Thymus (tissue), 11 donors: Measurements from ENCODE around the gene SH3RF2. TPM values are rescaled to one million over a fixed set of nuclear protein-coding genes. Genes with fewer than 3 reads are reported as not detected.

Source experiments
- DNase-seq, 9 donors: peaks; one replicate each; pipeline ENCODE4 v3.0.0-alpha.2; 2013; ENCODE audit warnings: low spot score in 9 of 9, low read depth in 6 of 9, missing footprints in 1 of 9
- H3K27ac ChIP-seq, 2 donors: one replicate each; pipeline ENCODE4 v1.5.1; 2013; ENCODE audit warnings: control low read depth in 1 of 2, low read depth in 1 of 2, low read length in 1 of 2, mild to moderate bottlenecking in 1 of 2, moderate library complexity in 1 of 2
- H3K27me3 ChIP-seq, 2 donors: one replicate each; pipeline ENCODE4 v1.5.1; 2013; ENCODE audit warnings: low read length in 1 of 2; ENCODE audit not compliant: control insufficient read depth in 2 of 2, insufficient read depth in 1 of 2
- H3K36me3 ChIP-seq, 2 donors: one replicate each; pipeline ENCODE4 v1.5.1; 2013; ENCODE audit warnings: low read length in 1 of 2, mild to moderate bottlenecking in 1 of 2, moderate library complexity in 1 of 2; ENCODE audit not compliant: control insufficient read depth in 2 of 2, insufficient read depth in 2 of 2
- H3K4me1 ChIP-seq, 2 donors: one replicate each; pipeline ENCODE4 v1.5.1; 2013; ENCODE audit warnings: low read length in 2 of 2; ENCODE audit not compliant: control insufficient read depth in 2 of 2, insufficient read depth in 2 of 2
- H3K4me3 ChIP-seq, 2 donors: one replicate each; pipeline ENCODE4 v1.5.1; 2013; ENCODE audit warnings: low read length in 2 of 2, control low read depth in 1 of 2, mild to moderate bottlenecking in 1 of 2
- H3K9me3 ChIP-seq, 2 donors: one replicate each; pipeline ENCODE4 v1.5.1; 2013; ENCODE audit warnings: low read length in 1 of 2, mild to moderate bottlenecking in 1 of 2; ENCODE audit not compliant: control insufficient read depth in 2 of 2, insufficient read depth in 1 of 2
- WGBS: extraction: QIAGEN DNeasy Blood & Tissue Kit; methylation state at CpG from one replicate; pipeline ENCODE4 v1.1.7; 2013; 5-methylcytosine and 5-hydroxymethylcytosine counted together
- polyA plus RNA-seq: library from polyadenylated mRNA; stranded (reverse); fragments of 200-250 nt; gene quantifications from one replicate; pipeline ENCODE4 v1.2.3, GENCODE V29; 2013
- total RNA-seq: library from RNA; stranded (reverse); fragments of 120-200 nt; gene quantifications from one replicate; pipeline ENCODE4 v1.2.4, GENCODE V29; 2013
- donor health status: healthy.

Gene SH3RF2
- total and polyA plus RNA-seq, 2 donors = 0.76 to 2.4 TPM

- no peaks in the 10 kb centered on the region for H3K36me3 ChIP-seq
- H3K9me3 ChIP-seq = no peaks in the 10 kb centered on the region
- WGBS = 93% methylated on average over 2 of the region's 2 CpGs
- H3K27me3 ChIP-seq = peaks cover 0 to 3% of the 10 kb centered on the region in 2 donors
- H3K4me3 ChIP-seq = no peak overlapping the region
- H3K4me1 ChIP-seq = peaks cover 0 to 3% of the 10 kb centered on the region in 2 donors
- DNase-seq = no peak
- no peak overlapping the region for H3K27ac ChIP-seq
Observed at GRCh38 chr5:145931718-145932117, 4.7 kb upstream of the SH3RF2 start.

DNA sequence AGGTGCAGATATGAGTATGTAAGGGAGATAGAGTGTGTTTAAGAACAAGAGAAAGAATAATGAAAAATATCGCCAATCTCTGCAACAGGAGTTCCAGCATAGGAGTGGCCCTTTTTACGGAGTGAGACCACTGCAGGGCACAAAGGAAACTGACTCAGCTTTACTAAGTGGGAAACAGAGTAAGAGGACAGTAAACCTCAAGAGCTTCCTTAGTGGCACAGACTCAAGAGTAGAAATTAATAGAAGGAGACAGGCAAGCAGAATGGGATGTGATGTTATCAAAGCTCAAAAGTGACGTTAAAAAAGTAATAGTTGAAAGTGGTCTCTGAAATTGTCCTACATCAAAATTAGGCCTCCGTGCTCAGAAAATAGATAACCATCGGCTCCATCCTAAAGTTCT lies 2.1 kb upstream of the SH3RF2 start:
- 77% methylated on average over 5 of the region's 5 CpGs for WGBS
- Histone ChIP-seq H3K36me3 (no peaks in the 10 kb centered on the region), H3K27me3 (peaks cover 0 to 3% of the 10 kb centered on the region in 2 donors), H3K27ac (no peak overlapping the region), H3K9me3 (no peaks in the 10 kb centered on the region), H3K4me3 (no peak overlapping the region), H3K4me1 (peaks cover 0 to 9% of the 10 kb centered on the region in 2 donors)
- DNase-seq = no peak

DNA sequence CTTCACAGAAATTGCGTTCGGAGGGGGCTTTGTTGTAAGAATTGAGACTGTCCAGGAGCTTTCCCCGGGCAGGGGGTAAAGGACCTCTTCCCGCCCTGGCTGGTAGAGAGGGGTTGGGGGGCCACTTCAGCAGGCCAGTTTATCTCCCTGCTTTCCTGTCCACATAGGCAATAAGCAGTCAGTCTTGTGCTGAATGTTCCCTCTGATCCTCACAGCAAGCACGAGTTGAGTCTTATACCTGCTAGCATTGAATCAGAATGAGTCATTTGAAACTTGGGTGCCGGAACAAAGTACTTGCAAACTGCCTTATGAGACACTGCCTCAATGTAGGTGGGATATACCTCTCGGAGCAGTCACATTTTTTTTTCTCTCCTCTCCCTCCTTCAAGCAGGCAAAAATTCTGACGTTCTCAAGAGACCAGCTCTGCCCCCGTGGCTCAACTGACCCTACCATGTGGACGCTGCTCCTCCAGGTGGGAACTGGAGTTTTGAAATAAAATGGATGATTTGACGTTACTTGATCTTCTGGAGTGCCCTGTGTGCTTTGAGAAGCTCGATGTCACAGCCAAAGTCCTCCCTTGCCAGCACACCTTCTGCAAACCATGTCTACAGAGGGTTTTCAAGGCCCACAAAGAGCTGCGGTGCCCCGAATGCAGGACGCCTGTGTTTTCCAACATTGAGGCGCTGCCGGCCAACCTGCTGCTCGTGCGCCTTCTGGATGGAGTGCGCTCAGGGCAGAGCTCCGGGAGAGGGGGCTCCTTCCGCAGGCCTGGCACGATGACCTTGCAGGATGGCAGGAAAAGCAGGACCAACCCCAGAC lies 1.3 kb downstream of the SH3RF2 start:
- Histone ChIP-seq H3K9me3 (no peaks in the 10 kb centered on the region), H3K36me3 (no peaks in the 10 kb centered on the region), H3K27me3 (peaks cover 0 to 3% of the 10 kb centered on the region in 2 donors), H3K27ac (no peak overlapping the region), H3K4me3 (no peak overlapping the region), H3K4me1 (peaks cover 0 to 9% of the 10 kb centered on the region in 2 donors)
- 94% methylated on average over 23 of the region's 23 CpGs for WGBS
- DNase-seq = peak in 1 of 9 donors; percentile 15

DNA sequence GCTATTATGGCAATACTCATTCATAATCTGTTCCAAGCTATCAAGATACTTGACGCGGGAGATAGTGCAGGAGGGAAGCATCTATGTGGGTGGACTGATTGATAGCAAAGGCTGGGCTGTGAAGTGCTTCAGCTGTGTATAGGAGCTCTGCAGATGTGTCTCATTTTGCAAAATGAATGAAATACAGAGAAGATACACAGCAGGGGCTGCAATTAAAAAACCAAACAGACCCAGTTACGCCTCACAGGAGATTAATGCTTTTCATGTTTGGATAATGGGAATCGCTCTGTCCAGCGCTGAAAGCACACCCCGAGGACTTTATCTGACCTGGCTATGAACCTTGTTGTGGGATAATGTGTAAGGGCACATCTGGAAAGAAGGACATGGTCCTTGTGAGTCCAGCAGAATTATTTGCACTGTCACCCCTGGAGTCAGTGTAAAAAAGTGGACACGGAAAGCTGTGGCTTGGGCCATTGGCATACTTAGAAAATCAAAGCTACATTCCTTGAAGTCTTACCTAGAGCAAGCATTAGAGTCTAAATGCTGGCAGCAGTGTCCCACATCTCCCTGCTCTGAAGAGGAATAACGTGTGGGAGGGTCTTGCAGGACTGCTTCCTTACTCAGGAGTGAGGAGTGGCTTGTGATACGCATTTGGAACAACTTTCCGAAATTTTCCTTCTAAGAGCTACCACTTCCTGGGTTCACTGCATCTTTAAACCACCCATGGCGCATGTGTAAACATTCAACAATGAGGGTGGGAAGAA lies 2.6 kb downstream of the SH3RF2 start:
- no peak overlapping the region for H3K27ac ChIP-seq
- H3K27me3 ChIP-seq = peaks cover 0 to 3% of the 10 kb centered on the region in 2 donors
- H3K9me3 ChIP-seq = no peaks in the 10 kb centered on the region
- no peak overlapping the region for H3K4me3 ChIP-seq
- no peak for DNase-seq
- H3K4me1 ChIP-seq = peaks cover 0 to 9% of the 10 kb centered on the region in 2 donors
- H3K36me3 ChIP-seq = no peaks in the 10 kb centered on the region
- WGBS = 87% methylated on average over 11 of the region's 11 CpGs

DNA sequence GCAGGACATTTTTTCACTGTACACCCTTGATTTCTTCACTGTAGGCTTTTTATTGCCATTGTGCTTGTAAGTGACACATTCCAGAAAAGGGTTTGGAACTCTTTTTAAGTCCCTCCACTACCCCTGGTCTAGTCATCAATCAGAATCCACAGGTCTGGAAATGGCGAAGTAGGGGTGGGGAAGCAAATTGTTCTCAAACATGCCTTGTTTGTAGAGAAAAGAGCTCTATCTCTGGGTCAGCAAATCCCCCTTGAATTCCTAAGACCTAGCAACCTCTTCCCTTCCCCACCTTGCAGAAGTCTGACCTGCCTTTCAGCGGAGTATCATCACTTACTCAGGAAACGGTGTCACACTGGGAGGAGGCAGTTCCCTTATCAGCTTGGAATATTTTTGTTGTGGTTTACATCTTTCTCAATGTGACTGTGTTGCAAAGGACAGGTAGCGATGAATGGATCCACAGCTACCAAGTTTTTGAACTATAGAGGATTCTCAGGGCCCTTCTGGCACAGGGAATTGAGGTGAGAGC lies 3.2 kb downstream of the SH3RF2 start:
- WGBS = 85% methylated on average over 4 of the region's 4 CpGs
- Histone ChIP-seq H3K27me3 (peaks cover 0 to 3% of the 10 kb centered on the region in 2 donors), H3K36me3 (no peaks in the 10 kb centered on the region), H3K9me3 (no peaks in the 10 kb centered on the region), H3K4me1 (peaks cover 0 to 9% of the 10 kb centered on the region in 2 donors), H3K4me3 (no peak overlapping the region), H3K27ac (no peak overlapping the region)
- DNase-seq = no peak

GRCh38 chr5:145941096-145941447 lies 4.7 kb downstream of the SH3RF2 start:
- Histone ChIP-seq H3K9me3 (no peaks in the 10 kb centered on the region), H3K27me3 (peaks cover 0 to 3% of the 10 kb centered on the region in 2 donors), H3K4me1 (peaks cover 0 to 9% of the 10 kb centered on the region in 2 donors), H3K36me3 (no peaks in the 10 kb centered on the region), H3K4me3 (no peak overlapping the region), H3K27ac (no peak overlapping the region)
- 64% methylated on average over 2 of the region's 2 CpGs for WGBS
- DNase-seq = no peak

DNA sequence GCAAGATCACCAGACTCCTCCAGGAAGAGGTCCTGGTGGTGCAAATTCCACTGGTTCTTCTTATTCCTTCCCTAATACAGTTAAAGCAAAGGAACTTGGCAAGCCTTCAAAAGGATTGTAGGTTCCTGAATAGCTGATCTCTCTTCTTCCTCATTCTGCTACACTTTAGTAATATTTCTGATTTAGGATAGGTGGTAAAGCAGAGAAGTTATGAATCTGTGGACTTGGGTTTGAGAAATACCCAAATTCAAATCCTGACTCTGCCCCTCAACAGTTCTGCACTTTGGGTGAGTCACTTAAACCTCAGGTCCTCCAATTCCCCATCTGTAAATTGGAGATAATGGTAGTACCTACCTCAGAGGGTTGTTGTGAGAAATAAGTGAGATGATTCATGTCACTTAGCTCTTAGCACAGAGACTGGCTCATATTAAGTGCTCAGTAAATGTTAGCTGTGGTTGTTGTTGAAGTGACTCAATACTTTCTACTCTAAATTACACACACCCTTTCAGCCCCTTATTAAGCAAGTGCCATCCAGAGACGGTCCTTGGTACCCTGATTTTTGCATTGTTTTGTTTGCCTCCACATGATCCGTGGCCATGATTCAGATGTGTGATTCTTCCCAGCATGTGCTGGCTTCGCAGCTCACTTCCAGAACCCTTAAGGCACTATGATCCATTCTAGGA lies 5.2 kb downstream of the SH3RF2 start:
- WGBS = 92% methylated on average over 3 of the region's 3 CpGs

GRCh38 chr5:145942201-145942600 lies 5.8 kb downstream of the SH3RF2 start:
- H3K4me1 ChIP-seq = peaks cover 0 to 3% of the 10 kb centered on the region in 2 donors
- no peak for DNase-seq
- H3K27me3 ChIP-seq = no peaks in the 10 kb centered on the region
- no peak overlapping the region for H3K27ac ChIP-seq
- no peaks in the 10 kb centered on the region for H3K9me3 ChIP-seq
- 70% methylated on average over 3 of the region's 3 CpGs for WGBS
- H3K4me3 ChIP-seq = no peak overlapping the region
- H3K36me3 ChIP-seq = no peaks in the 10 kb centered on the region

More for the DNA sequence above, 5.2 kb downstream of the SH3RF2 start:
- Histone ChIP-seq H3K27me3 (peaks cover 0 to under 1% of the 10 kb centered on the region in 2 donors), H3K9me3 (no peaks in the 10 kb centered on the region), H3K36me3 (no peaks in the 10 kb centered on the region), H3K4me3 (no peak overlapping the region), H3K4me1 (peaks cover 0 to 7% of the 10 kb centered on the region in 2 donors), H3K27ac (no peak overlapping the region)
- no peak for DNase-seq
